H9 (cell line): ENCODE results near the gene GAPDH. TPM values are rescaled to one million over a fixed set of nuclear protein-coding genes. Genes with fewer than 3 reads are reported as not detected.

Experiments
- DNase-seq: peaks from one replicate; pipeline ENCODE4 v3.0.0-alpha.2; 2017
- H2AFZ ChIP-seq: one replicate; pipeline ENCODE4 v1.6.1; 2013; ENCODE audit warnings: mild to moderate bottlenecking, low read length, control low read depth, moderate library complexity
- H2AK5ac ChIP-seq: 2 replicates; pipeline ENCODE4 v1.6.1; 2013; ENCODE audit warnings: low read length, control low read depth, mixed read lengths; ENCODE audit not compliant: insufficient read length
- H2BK120ac ChIP-seq: one replicate; pipeline ENCODE4 v1.6.1; 2013; ENCODE audit warnings: low read depth, mild to moderate bottlenecking, low read length, control low read depth, inconsistent platforms; ENCODE audit not compliant: poor library complexity, severe bottlenecking
- H2BK12ac ChIP-seq: 2 replicates; pipeline ENCODE4 v1.6.1; 2013; ENCODE audit warnings: low read length, control low read depth, mixed read lengths, low read depth; ENCODE audit not compliant: insufficient read length
- H2BK15ac ChIP-seq: 2 replicates; pipeline ENCODE4 v1.6.1; 2013; ENCODE audit warnings: low read depth, low read length, control low read depth
- H2BK20ac ChIP-seq: one replicate; pipeline ENCODE4 v1.6.1; 2013; ENCODE audit warnings: low read depth, mild to moderate bottlenecking, low read length, control low read depth, inconsistent platforms; ENCODE audit not compliant: poor library complexity, severe bottlenecking
- H2BK5ac ChIP-seq: 2 replicates; pipeline ENCODE4 v1.6.1; 2013; ENCODE audit warnings: low read length, control low read depth, mixed read lengths; ENCODE audit not compliant: insufficient read length
- H3K14ac ChIP-seq: 2 replicates; pipeline ENCODE4 v1.6.1; 2013; ENCODE audit warnings: low read length, control low read depth; ENCODE audit not compliant: insufficient read depth
- H3K18ac ChIP-seq: 2 replicates; pipeline ENCODE4 v1.6.1; 2013; ENCODE audit warnings: low read depth, mild to moderate bottlenecking, mixed read lengths, low read length, control low read depth; ENCODE audit not compliant: insufficient read length
- H3K23ac ChIP-seq: 2 replicates; pipeline ENCODE4 v1.6.1; 2013; ENCODE audit warnings: low read length, control low read depth, mixed read lengths, low read depth; ENCODE audit not compliant: insufficient read length
- H3K23me2 ChIP-seq: 2 replicates; pipeline ENCODE4 v1.6.1; 2013; ENCODE audit warnings: low read depth, mild to moderate bottlenecking, mixed read lengths, low read length, control low read depth; ENCODE audit not compliant: insufficient read length, poor library complexity, severe bottlenecking
- H3K27ac ChIP-seq: 2 replicates; pipeline ENCODE4 v1.5.1; 2013; ENCODE audit warnings: low read length, control low read depth, mixed read lengths, low read depth; ENCODE audit not compliant: insufficient read length
- H3K27me3 ChIP-seq: 2 replicates; pipeline ENCODE4 v1.6.1; 2013; ENCODE audit warnings: low read length, control low read depth, inconsistent platforms; ENCODE audit not compliant: insufficient read depth
- H3K4ac ChIP-seq: 2 replicates; pipeline ENCODE4 v1.6.1; 2013; ENCODE audit warnings: low read depth, mild to moderate bottlenecking, control low read depth, inconsistent platforms, low read length, moderate library complexity
- H3K4me1 ChIP-seq: 2 replicates; pipeline ENCODE4 v1.6.1; 2013; ENCODE audit warnings: low read length, control low read depth, inconsistent platforms; ENCODE audit not compliant: insufficient read depth
- H3K4me2 ChIP-seq: 2 replicates; pipeline ENCODE4 v1.6.1; 2013; ENCODE audit warnings: low read length, control low read depth, mixed read lengths; ENCODE audit not compliant: insufficient read length, insufficient read depth
- H3K56ac ChIP-seq: 2 replicates; pipeline ENCODE4 v1.6.1; 2013; ENCODE audit warnings: low read depth, mild to moderate bottlenecking, mixed read lengths, low read length, control low read depth; ENCODE audit not compliant: insufficient read length
- H3K79me1 ChIP-seq: 2 replicates; pipeline ENCODE4 v1.6.1; 2013; ENCODE audit warnings: low read depth, mild to moderate bottlenecking, moderate library complexity, low read length, control low read depth, inconsistent platforms; ENCODE audit not compliant: insufficient read depth, poor library complexity, severe bottlenecking
- H3K79me2 ChIP-seq: 2 replicates; pipeline ENCODE4 v1.6.1; 2013; ENCODE audit warnings: low read length, control low read depth, inconsistent platforms; ENCODE audit not compliant: insufficient read depth
- H3K9ac ChIP-seq: 2 replicates; pipeline ENCODE4 v1.6.1; 2013; ENCODE audit warnings: low read length, control low read depth, mixed read lengths; ENCODE audit not compliant: insufficient read length; ENCODE audit errors: extremely low read depth
- H3K9me3 ChIP-seq: one replicate; pipeline ENCODE4 v1.6.1; 2013; ENCODE audit warnings: low read depth, low read length, inconsistent platforms; ENCODE audit not compliant: control insufficient read depth
- H3T11ph ChIP-seq: one replicate; pipeline ENCODE4 v1.6.1; 2013; ENCODE audit warnings: mild to moderate bottlenecking, low read length, control low read depth, inconsistent platforms
- H4K20me1 ChIP-seq: one replicate; pipeline ENCODE4 v1.6.1; 2013; ENCODE audit not compliant: control insufficient read depth, insufficient read length, insufficient read depth
- H4K5ac ChIP-seq: 2 replicates; pipeline ENCODE4 v1.6.1; 2013; ENCODE audit warnings: low read depth, mild to moderate bottlenecking, mixed read lengths, low read length, control low read depth; ENCODE audit not compliant: insufficient read length
- H4K8ac ChIP-seq: replicated peaks from 2 replicates; pipeline ENCODE4 v1.6.1; 2013; ENCODE audit warnings: low read length, control low read depth, mixed read lengths, low read depth; ENCODE audit not compliant: insufficient read length
- H4K91ac ChIP-seq: 2 replicates; pipeline ENCODE4 v1.6.1; 2013; ENCODE audit warnings: low read depth, mild to moderate bottlenecking, moderate library complexity, mixed read lengths, low read length, control low read depth; ENCODE audit not compliant: insufficient read length
- H3K27ac Mint-ChIP-seq, 3 experiments: 2 replicates in 2 of 3; 3 replicates in 1 of 3; pipeline ENCODE4 v1.8.0; 2020 to 2021; ENCODE audit warnings: mixed read lengths in 3 of 3, mild to moderate bottlenecking in 1 of 3, moderate library complexity in 1 of 3
- H3K27me3 Mint-ChIP-seq: 2 replicates; pipeline ENCODE4 v1.8.0; 2021; ENCODE audit warnings: low read depth, mild to moderate bottlenecking, moderate library complexity, mixed read lengths
- H3K36me3 Mint-ChIP-seq, 3 experiments: 2 replicates in 2 of 3; 3 replicates in 1 of 3; pipeline ENCODE4 v1.8.0; 2020 to 2021; ENCODE audit warnings: low read depth in 3 of 3, mixed read lengths in 3 of 3; ENCODE audit not compliant: insufficient read depth in 1 of 3
- H3K4me1 Mint-ChIP-seq, 2 experiments: 2 replicates each; pipeline ENCODE4 v1.8.0; 2020; ENCODE audit warnings: mixed read lengths in 2 of 2
- H3K4me3 Mint-ChIP-seq, 2 experiments: 2 replicates in 1 of 2; 3 replicates in 1 of 2; pipeline ENCODE4 v1.8.0; 2020 to 2021; ENCODE audit warnings: mild to moderate bottlenecking in 2 of 2, mixed read lengths in 2 of 2, moderate library complexity in 1 of 2
- H3K9me3 Mint-ChIP-seq, 2 experiments: 2 replicates in 1 of 2; 3 replicates in 1 of 2; pipeline ENCODE4 v1.8.0; 2020; ENCODE audit warnings: mild to moderate bottlenecking in 2 of 2, mixed read lengths in 2 of 2, moderate library complexity in 1 of 2
- CTCF ChIP-seq: fragments of 200-600 bp; sonication (generic); conservative IDR thresholded peaks from 3 replicates; pipeline ENCODE4 v1.8.0; 2021; ENCODE audit warnings: antibody characterized with exemption, mild to moderate bottlenecking
- WGBS: extraction: QIAGEN DNeasy Blood & Tissue Kit; methylation state at CpG from one replicate; pipeline ENCODE4 v1.1.7; 2013; ENCODE audit warnings: missing lambda C conversion rate, low lambda C conversion rate, mixed read lengths; ENCODE audit not compliant: insufficient read length; ENCODE audit errors: extremely low coverage; 5-methylcytosine and 5-hydroxymethylcytosine counted together
- total RNA-seq: library from RNA; stranded (reverse); gene quantifications from 2 replicates; pipeline ENCODE4 v1.2.1, GENCODE V29; 2021

The GAPDH gene
- total RNA-seq, 1 experiment from 2014 or later, result 4,581 TPM

GRCh38 chr12:6539314-6539682 lies 5.0 kb downstream of the GAPDH start:
- H3T11ph ChIP-seq, result no peak overlapping the region
- H4K91ac ChIP-seq, result no peak overlapping the region
- no peak overlapping the region for H2AK5ac ChIP-seq
- H3K14ac ChIP-seq, result no peak overlapping the region
- no peak overlapping the region for H2BK120ac ChIP-seq
- peaks cover 5% of the 10 kb centered on the region; the same call in 1 of the 2 replicates for H3K27me3 Mint-ChIP-seq
- H3K4me1 ChIP-seq, result no peaks in the 10 kb centered on the region; the same call in 1 of the 2 replicates
- peaks cover 11% of the 10 kb centered on the region for H3K23me2 ChIP-seq
- no peak overlapping the region for H3K9ac ChIP-seq
- peak; percentile 29 for DNase-seq
- peak overlapping the region in 2 of 3 experiments; percentile 60 to 77; a peak in 3 of 7 replicates for H3K27ac Mint-ChIP-seq
- no peak overlapping the region for H3K27ac ChIP-seq
- no CpG with 5 or more reads among the region's 5 CpGs for WGBS
- no peaks in the 10 kb centered on the region for H3K79me1 ChIP-seq
- H3K23ac ChIP-seq, result no peak overlapping the region
- peaks cover 34 to 37% of the 10 kb centered on the region in 2 experiments for H3K4me1 Mint-ChIP-seq
- H3K56ac ChIP-seq, result no peak overlapping the region
- H2BK15ac ChIP-seq, result no peak overlapping the region
- peak overlapping the region in 1 of 2 experiments; percentile 43; a peak in 2 of 5 replicates for H3K4me3 Mint-ChIP-seq
- no peak overlapping the region for H4K5ac ChIP-seq
- no peaks in the 10 kb centered on the region for H3K9me3 ChIP-seq
- TF ChIP-seq CTCF, result no peak
- H2BK12ac ChIP-seq, result no peak overlapping the region
- H2BK20ac ChIP-seq, result no peak overlapping the region
- H3K4me2 ChIP-seq, result no peak overlapping the region
- no peak overlapping the region for H2BK5ac ChIP-seq
- H3K79me2 ChIP-seq, result peaks cover 9% of the 10 kb centered on the region; the same call in 1 of the 2 replicates
- no peaks in the 10 kb centered on the region; a peak in 1 of 5 replicates for H3K9me3 Mint-ChIP-seq
- H3K36me3 Mint-ChIP-seq, result peaks cover 39 to 78% (median 60%) of the 10 kb centered on the region in 3 experiments
- peaks cover 2% of the 10 kb centered on the region for H4K20me1 ChIP-seq
- no peak overlapping the region for H2AFZ ChIP-seq
- no peak overlapping the region for H3K18ac ChIP-seq
- no peak overlapping the region for H4K8ac ChIP-seq
- H3K4ac ChIP-seq, result no peak overlapping the region
- H3K27me3 ChIP-seq, result no peaks in the 10 kb centered on the region
